ENCODE results near the gene TFCP2L1. TPM values are rescaled to one million over a fixed set of nuclear protein-coding genes. Genes with fewer than 3 reads are reported as not detected.

Gene TFCP2L1
- total and polyA plus RNA-seq, 2 donors (not counting 3 experiments of a cell fraction or from before 2014, with no cell fraction given): not detected

- POLR2A ChIA-PET: no interaction called here
- Histone ChIP-seq H4K20me1 (replicated peaks; ENCODE audit: control insufficient read depth, extremely low read depth, insufficient read depth, low read length) (no peaks in the 10 kb centered on the region), H2AFZ (ENCODE audit: low read depth, low read length) (no peak overlapping the region)
These were observed 70.7 kb downstream of the TFCP2L1 start for GRCh38 chr2:121214296-121214695.

GRCh38 chr2:121213386-121213785 is 71.6 kb downstream of the TFCP2L1 start:
- Histone ChIP-seq H3K27ac (ENCODE audit: insufficient read depth, low read depth, low read length) (no peak overlapping the region), H3K9ac (replicated peaks; ENCODE audit: extremely low read depth, insufficient read depth, low read length) (no peak overlapping the region), H3K4me2 (ENCODE audit: insufficient read depth, low read length) (no peak overlapping the region), H3K27me3 (ENCODE audit: control insufficient read depth in 2 of 2, insufficient read depth in 2 of 2, low read length in 2 of 2) (no peaks in the 10 kb centered on the region), H3K4me1 (ENCODE audit: control insufficient read depth, extremely low read depth, insufficient read depth, low read length) (no peaks in the 10 kb centered on the region), H3K36me3 (ENCODE audit: control insufficient read depth in 2 of 2, extremely low read depth in 1 of 2, insufficient read depth in 2 of 2, low read length in 2 of 2) (no peaks in the 10 kb centered on the region), H3K9me1 (replicated peaks; ENCODE audit: control insufficient read depth, extremely low read depth, insufficient read depth, low read length) (no peaks in the 10 kb centered on the region), H3K4me3 (replicated peaks in 1 of 3; ENCODE audit: insufficient read depth in 1 of 3, low read depth in 1 of 3, low read length in 3 of 3) (no peak overlapping the region), H4K20me1 (replicated peaks; ENCODE audit: control insufficient read depth, extremely low read depth, insufficient read depth, low read length) (no peaks in the 10 kb centered on the region), H3K9me3 (replicated peaks; ENCODE audit: control insufficient read depth, insufficient read depth, low read length) (no peaks in the 10 kb centered on the region), H2AFZ (ENCODE audit: low read depth, low read length) (no peak overlapping the region), H3K79me2 (ENCODE audit: control insufficient read depth, insufficient read depth, low read length) (no peaks in the 10 kb centered on the region)
- no TSS peak for BruUV-seq (replicated peaks)
- ChIA-PET CTCF (no interaction called here), POLR2A (no interaction called here)
- intact Hi-C loops (cut with micrococcal nuclease): no loop called here
- dilution Hi-C loops (cut with MboI; ENCODE audit: extremely low pct_ligation_motif_present, low sequenced_read_pairs): no loop called here
- FAIRE-seq: no peak
- TF ChIP-seq FOS (IDR thresholded peaks at IDR 0.05; ENCODE audit: borderline replicate concordance, insufficient read depth, low read length): no peak
- TF ChIP-seq JUN (IDR thresholded peaks at IDR 0.05; ENCODE audit: borderline replicate concordance, insufficient read depth, insufficient read length, low read depth): no peak
- TF ChIP-seq MYC (IDR thresholded peaks at IDR 0.05; ENCODE audit: low read depth, low read length): no peak
- no peak for TF ChIP-seq MAX (IDR thresholded peaks at IDR 0.05; ENCODE audit: insufficient read depth, insufficient read length)
- no peak for TF ChIP-seq POLR2A (IDR thresholded peaks at IDR 0.05; ENCODE audit: low read depth, low read length)
- no peak for TF ChIP-seq POLR2AphosphoS5 (IDR thresholded peaks at IDR 0.05; ENCODE audit: insufficient read depth, low read depth, low read length)
- TF ChIP-seq EZH2 (IDR thresholded peaks at IDR 0.05; ENCODE audit: borderline replicate concordance, low read depth, low read length, severe bottlenecking): no peak
- no peak for DNase-seq (ENCODE audit: low read depth, low spot score)

More at GRCh38 chr2:121214296-121214695, 70.7 kb downstream of the TFCP2L1 start:
- Histone ChIP-seq H3K4me1 (ENCODE audit: control insufficient read depth, extremely low read depth, insufficient read depth, low read length) (no peaks in the 10 kb centered on the region), H3K79me2 (ENCODE audit: control insufficient read depth, insufficient read depth, low read length) (no peaks in the 10 kb centered on the region), H3K9me1 (replicated peaks; ENCODE audit: control insufficient read depth, extremely low read depth, insufficient read depth, low read length) (no peaks in the 10 kb centered on the region), H3K4me3 (replicated peaks in 1 of 3; ENCODE audit: insufficient read depth in 1 of 3, low read depth in 1 of 3, low read length in 3 of 3) (no peak overlapping the region), H3K27ac (ENCODE audit: insufficient read depth, low read depth, low read length) (no peak overlapping the region), H3K9ac (replicated peaks; ENCODE audit: extremely low read depth, insufficient read depth, low read length) (no peak overlapping the region), H3K9me3 (replicated peaks; ENCODE audit: control insufficient read depth, insufficient read depth, low read length) (no peaks in the 10 kb centered on the region), H3K27me3 (ENCODE audit: control insufficient read depth in 2 of 2, insufficient read depth in 2 of 2, low read length in 2 of 2) (no peaks in the 10 kb centered on the region), H3K36me3 (ENCODE audit: control insufficient read depth in 2 of 2, extremely low read depth in 1 of 2, insufficient read depth in 2 of 2, low read length in 2 of 2) (no peaks in the 10 kb centered on the region), H3K4me2 (ENCODE audit: insufficient read depth, low read length) (no peak overlapping the region)
- intact Hi-C loops (cut with micrococcal nuclease): no loop called here
- DNase-seq (ENCODE audit: low read depth, low spot score) (no peak), FAIRE-seq (no peak)
- TF ChIP-seq MYC (IDR thresholded peaks at IDR 0.05; ENCODE audit: low read depth, low read length): no peak
- TF ChIP-seq POLR2AphosphoS5 (IDR thresholded peaks at IDR 0.05; ENCODE audit: insufficient read depth, low read depth, low read length): no peak
- TF ChIP-seq GATA2 (IDR thresholded peaks at IDR 0.05; ENCODE audit: insufficient read depth, insufficient read length, low read depth, low read length): no peak
- TF ChIP-seq MAX (IDR thresholded peaks at IDR 0.05; ENCODE audit: insufficient read depth, insufficient read length): no peak
- TF ChIP-seq EZH2 (IDR thresholded peaks at IDR 0.05; ENCODE audit: borderline replicate concordance, low read depth, low read length, severe bottlenecking): no peak
- no peak for TF ChIP-seq JUN (IDR thresholded peaks at IDR 0.05; ENCODE audit: borderline replicate concordance, insufficient read depth, insufficient read length, low read depth)
- no peak for TF ChIP-seq POLR2A (IDR thresholded peaks at IDR 0.05; ENCODE audit: low read depth, low read length)
- BruUV-seq (replicated peaks): no TSS peak
- CTCF ChIA-PET: no interaction called here
- dilution Hi-C loops (cut with MboI; ENCODE audit: extremely low pct_ligation_motif_present, low sequenced_read_pairs): no loop called here

All from endothelial cell of umbilical vein (primary cell).